ENCODE data around the gene BCL2L15.
"Not testable (repeated sequence)": the region's sequence is repeated elsewhere in the genome, so short reads cannot be mapped to it uniquely, and the experiment has no call there.

Gene BCL2L15

GRCh38 chr1:113868387-113869083 is 18.8 kb downstream of the BCL2L15 start:
- no peak for DNase-seq

- no peak for DNase-seq
These were observed 25.7 kb downstream of the BCL2L15 start for GRCh38 chr1:113861641-113862040.

GRCh38 chr1:113860891-113861290 is 26.5 kb downstream of the BCL2L15 start:
- DNase-seq: no peak

- DNase-seq: no peak
These were observed 27.8 kb downstream of the BCL2L15 start for GRCh38 chr1:113859478-113860175.

GRCh38 chr1:113858982-113859381 is 28.4 kb downstream of the BCL2L15 start:
- DNase-seq: no peak

GRCh38 chr1:113858418-113858817 is 29.0 kb downstream of the BCL2L15 start:
- DNase-seq: no peak

- no peak for DNase-seq
These were observed 29.6 kb downstream of the BCL2L15 start for GRCh38 chr1:113857776-113858175.

GRCh38 chr1:113856401-113856790 is 31.0 kb downstream of the BCL2L15 start:
- DNase-seq: no peak

GRCh38 chr1:113855630-113856400 is 31.6 kb downstream of the BCL2L15 start:
- DNase-seq: no peak

GRCh38 chr1:113854234-113854633 is 33.1 kb downstream of the BCL2L15 start:
- DNase-seq: no peak

GRCh38 chr1:113852694-113853093 is 34.7 kb downstream of the BCL2L15 start:
- not testable (repeated sequence) for DNase-seq

- DNase-seq: no peak
These were observed 37.1 kb downstream of the BCL2L15 start for GRCh38 chr1:113850127-113850796.

- no peak for DNase-seq
These were observed 38.3 kb downstream of the BCL2L15 start for GRCh38 chr1:113849072-113849471.

GRCh38 chr1:113846391-113847035 is 40.9 kb downstream of the BCL2L15 start:
- no peak for DNase-seq

- no peak for DNase-seq
These were observed 50.8 kb downstream of the BCL2L15 start for GRCh38 chr1:113836534-113836933.

- peak in 1 of 2 experiments; percentile 3 for DNase-seq
These were observed 51.6 kb downstream of the BCL2L15 start for GRCh38 chr1:113835686-113836290.

GRCh38 chr1:113834716-113835115 is 52.7 kb downstream of the BCL2L15 start:
- DNase-seq: no peak

Measured in cerebellar nuclear complex (tissue), 1 donor.